Cardiac muscle cell (in vitro differentiated cells and primary cell): Measurements from ENCODE around the gene ZMYND8. TPM values are rescaled to one million over a fixed set of nuclear protein-coding genes. Genes with fewer than 3 reads are reported as not detected.
"Not testable (repeated sequence)": the region's sequence is repeated elsewhere in the genome, so short reads cannot be mapped to it uniquely, and the experiment has no call there.

Experiments
- DNase-seq, 2 donors: peaks; one replicate each; pipeline versions ENCODE4 v3.0.0 to v3.0.0-alpha.2; 2010 to 2017; ENCODE audit warnings: low read depth in 1 of 2, low spot score in 1 of 2
- H3K27ac ChIP-seq: fragments of 200-600 bp; sonication (generic); 2 replicates; pipeline ENCODE4 v1.5.1; 2016
- H3K27me3 ChIP-seq: fragments of 200-600 bp; sonication (generic); 2 replicates; pipeline ENCODE4 v1.6.0; 2016; ENCODE audit warnings: control low read depth
- H3K36me3 ChIP-seq: fragments of 200-600 bp; sonication (generic); 2 replicates; pipeline ENCODE4 v1.5.1; 2016; ENCODE audit warnings: control low read depth
- H3K4me1 ChIP-seq: fragments of 200-600 bp; sonication (generic); 2 replicates; pipeline ENCODE4 v1.8.1; 2017; ENCODE audit warnings: low read depth, mild to moderate bottlenecking, mixed run types
- H3K4me3 ChIP-seq: fragments of 200-600 bp; sonication (generic); 2 replicates; pipeline ENCODE4 v1.5.1; 2016; ENCODE audit warnings: mild to moderate bottlenecking
- H3K9me3 ChIP-seq: fragments of 200-600 bp; sonication (generic); 2 replicates; pipeline ENCODE4 v1.5.1; 2017; ENCODE audit warnings: low read depth, mild to moderate bottlenecking, control low read depth
- CTCF ChIP-seq: IDR thresholded peaks from 2 replicates; pipeline ENCODE4 v1.5.1; 2012; ENCODE audit warnings: low read depth, mild to moderate bottlenecking, low read length
- polyA plus RNA-seq: library from polyadenylated mRNA; unstranded; fragments of >200 nt; fragmentation: Nextera tagmentation; extraction: Ambion mirVana; gene quantifications from 2 replicates; pipeline ENCODE4 v1.2.1, GENCODE V29; 2016
- total RNA-seq: library from RNA; depleted of rRNA; stranded (reverse); fragments of >200 nt; gene quantifications from 2 replicates; pipeline ENCODE4 v1.2.3, GENCODE V29; 2016

The ZMYND8 gene
- total and polyA plus RNA-seq, 2 experiments from 2014 or later: 27.5 to 45.0 TPM

- Histone ChIP-seq H3K27me3 (no peaks in the 10 kb centered on the region), H3K36me3 (peaks cover 64% of the 10 kb centered on the region), H3K4me3 (no peak overlapping the region), H3K4me1 (no peaks in the 10 kb centered on the region), H3K27ac (no peak overlapping the region), H3K9me3 (no peaks in the 10 kb centered on the region)
- no peak for TF ChIP-seq CTCF
- no peak for DNase-seq
Measured at GRCh38 chr20:47289096-47289495, 67.4 kb downstream of the ZMYND8 start.

GRCh38 chr20:47288530-47288929 lies 68.0 kb downstream of the ZMYND8 start:
- H3K4me1 ChIP-seq, DNase-seq, H3K9me3 ChIP-seq, H3K27ac ChIP-seq, H3K27me3 ChIP-seq, H3K4me3 ChIP-seq: not testable (repeated sequence)
- peaks cover 62% of the 10 kb centered on the region for H3K36me3 ChIP-seq

GRCh38 chr20:47287609-47288144 lies 68.8 kb downstream of the ZMYND8 start:
- Histone ChIP-seq H3K4me3 (no peak overlapping the region), H3K27me3 (no peaks in the 10 kb centered on the region), H3K4me1 (no peaks in the 10 kb centered on the region), H3K9me3 (no peaks in the 10 kb centered on the region), H3K36me3 (peaks cover 61% of the 10 kb centered on the region), H3K27ac (no peak overlapping the region)
- no peak for TF ChIP-seq CTCF
- no peak for DNase-seq

- no peak for DNase-seq
- Histone ChIP-seq H3K27ac (no peak overlapping the region), H3K36me3 (peaks cover 63% of the 10 kb centered on the region), H3K27me3 (no peaks in the 10 kb centered on the region), H3K4me3 (no peak overlapping the region), H3K4me1 (peaks cover 5% of the 10 kb centered on the region), H3K9me3 (no peaks in the 10 kb centered on the region)
- TF ChIP-seq CTCF: no peak
Measured at GRCh38 chr20:47286681-47287080, 69.8 kb downstream of the ZMYND8 start.

GRCh38 chr20:47285189-47285588 lies 71.3 kb downstream of the ZMYND8 start:
- DNase-seq: no peak
- H3K27me3 ChIP-seq: no peaks in the 10 kb centered on the region
- TF ChIP-seq CTCF: no peak
- H3K9me3 ChIP-seq: no peaks in the 10 kb centered on the region
- H3K4me3 ChIP-seq: no peak overlapping the region
- H3K4me1 ChIP-seq: peaks cover 5% of the 10 kb centered on the region
- H3K27ac ChIP-seq: no peak overlapping the region
- H3K36me3 ChIP-seq: peaks cover 53% of the 10 kb centered on the region

GRCh38 chr20:47284373-47284772 lies 72.1 kb downstream of the ZMYND8 start:
- Histone ChIP-seq H3K4me3 (no peak overlapping the region), H3K36me3 (peaks cover 44% of the 10 kb centered on the region), H3K4me1 (peaks cover 5% of the 10 kb centered on the region), H3K9me3 (no peaks in the 10 kb centered on the region), H3K27me3 (no peaks in the 10 kb centered on the region), H3K27ac (peak overlapping the region; percentile 2)
- no peak for DNase-seq
- TF ChIP-seq CTCF: no peak
